Measurements from ENCODE around the gene DAZAP1. TPM values are rescaled to one million over a fixed set of nuclear protein-coding genes. Genes with fewer than 3 reads are reported as not detected.
A peak's percentile ranks its signal among the peaks of the same experiment; 100 is the strongest.

The DAZAP1 gene
- polyA plus RNA-seq, 3 donors from 2014 or later = 4.3 to 10.3 (median 8.0) TPM

GRCh38 chr19:1446713-1447481, 39.5 kb downstream of the DAZAP1 start:
- Mint-ChIP-seq H3K27ac (no peak overlapping the region), H3K36me3 (no peaks in the 10 kb centered on the region), H3K4me3 (peak overlapping the region in 4 of 5 donors; percentile 53 to 69 (median 58)), H3K4me1 (peaks cover 21 to 38% of the 10 kb centered on the region in 2 donors), H3K27me3 (ENCODE audit: low read depth in 3 of 3) (peaks cover 17 to 43% (median 18%) of the 10 kb centered on the region in 3 donors), H3K9me3 (no peaks in the 10 kb centered on the region)
- peak in 1 of 3 donors; percentile 36 for DNase-seq

- peak overlapping the region in 1 of 6 donors; percentile 71 for H3K27ac Mint-ChIP-seq
- H3K36me3 Mint-ChIP-seq = no peaks in the 10 kb centered on the region
- peaks cover 17 to 41% (median 22%) of the 10 kb centered on the region in 3 donors for H3K27me3 Mint-ChIP-seq (ENCODE audit: low read depth in 3 of 3)
- H3K4me1 Mint-ChIP-seq = peaks cover 21 to 32% of the 10 kb centered on the region in 2 donors
- no peak for DNase-seq
- H3K4me3 Mint-ChIP-seq = peak overlapping the region; percentile 48 to 69 (median 49)
- H3K9me3 Mint-ChIP-seq = no peaks in the 10 kb centered on the region
Measured at GRCh38 chr19:1447504-1447903, 40.1 kb downstream of the DAZAP1 start.

GRCh38 chr19:1447944-1448343, 40.6 kb downstream of the DAZAP1 start:
- no peak for DNase-seq
- H3K4me3 Mint-ChIP-seq = peak overlapping the region in 2 of 5 donors; percentile 12 to 15
- H3K4me1 Mint-ChIP-seq = peaks cover 21 to 30% of the 10 kb centered on the region in 2 donors
- no peaks in the 10 kb centered on the region for H3K36me3 Mint-ChIP-seq
- peaks cover 17 to 41% (median 22%) of the 10 kb centered on the region in 3 donors for H3K27me3 Mint-ChIP-seq (ENCODE audit: low read depth in 3 of 3)
- H3K27ac Mint-ChIP-seq = no peak overlapping the region
- H3K9me3 Mint-ChIP-seq = no peaks in the 10 kb centered on the region

GRCh38 chr19:1449467-1450442, 42.4 kb downstream of the DAZAP1 start, which contains the start of gene APC2:
APC2 (plus strand) TSS chr19:1450121; CDS start chr19:1453002, 2,881 bp downstream.
- peak in 2 of 3 donors; percentile 37 to 43 for DNase-seq
- Mint-ChIP-seq H3K4me3 (peak within 1 kb of the TSS in 3 of 5 donors; percentile 26 to 62 (median 61)), H3K27ac (peak within 1 kb of the TSS in 2 of 6 donors; percentile 30 to 45), H3K9me3 (no peaks in the 10 kb centered on the region), H3K36me3 (no peaks in the 10 kb centered on the region), H3K4me1 (peaks cover 21 to 25% of the 10 kb centered on the region in 2 donors), H3K27me3 (ENCODE audit: low read depth in 3 of 3) (peaks cover 18 to 36% (median 24%) of the 10 kb centered on the region in 3 donors)

DNA sequence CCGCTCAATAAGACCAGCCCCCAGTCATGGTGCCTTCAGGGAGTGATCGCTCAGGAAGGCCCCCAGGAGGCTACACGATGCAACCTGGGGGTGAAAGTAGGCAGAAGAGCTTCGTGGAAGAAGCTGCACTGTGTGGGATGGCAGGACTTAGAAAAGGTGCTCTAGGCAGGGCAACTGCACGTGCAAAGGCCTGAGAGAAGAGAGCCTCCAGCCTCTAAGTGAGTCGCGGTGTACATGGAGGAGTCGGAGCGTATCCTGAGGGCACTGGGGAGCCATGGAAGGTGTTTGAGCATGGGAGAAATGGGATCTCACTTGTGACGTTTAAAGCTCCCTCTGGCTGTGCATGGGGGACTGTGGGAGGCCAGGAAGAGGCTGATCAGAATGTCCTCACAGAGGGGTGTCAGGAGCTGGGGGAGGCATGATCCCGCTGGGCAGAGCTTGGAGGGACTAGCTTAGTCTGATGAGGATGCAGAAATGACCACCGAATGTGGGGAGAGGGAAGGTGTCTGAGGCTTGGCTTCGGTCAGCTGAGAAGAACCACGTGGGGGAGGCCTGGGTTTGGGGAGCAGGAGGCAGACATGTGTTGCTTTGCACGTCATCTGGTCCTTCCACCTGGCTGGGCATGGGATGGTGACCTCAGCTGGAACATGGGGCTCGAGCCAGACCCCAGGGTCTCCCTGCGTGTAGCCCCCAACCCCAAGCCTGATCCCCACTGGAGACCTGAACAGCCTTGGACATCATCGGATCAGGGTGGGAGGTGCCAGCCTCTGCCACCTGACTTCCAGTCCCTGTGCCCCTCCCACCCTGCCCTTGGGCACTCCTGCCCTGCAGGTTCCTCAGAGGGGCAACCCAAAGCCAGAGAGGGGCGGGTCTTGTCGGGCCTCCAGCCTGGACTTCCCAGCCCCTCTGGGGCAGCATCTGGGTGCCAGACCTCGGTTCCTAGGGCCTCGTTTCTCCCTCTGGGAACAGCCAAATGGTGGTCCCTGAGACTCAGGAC, 43.6 kb downstream of the DAZAP1 start:
- DNase-seq = no peak
- Mint-ChIP-seq H3K9me3 (no peaks in the 10 kb centered on the region), H3K4me1 (peaks cover 26% of the 10 kb centered on the region in 2 donors), H3K27ac (peak overlapping the region in 2 of 6 donors; percentile 30 to 45), H3K4me3 (peak overlapping the region in 2 of 5 donors; percentile 60 to 61), H3K36me3 (no peaks in the 10 kb centered on the region), H3K27me3 (ENCODE audit: low read depth in 3 of 3) (peaks cover 20 to 35% (median 25%) of the 10 kb centered on the region in 3 donors)

GRCh38 chr19:1451916-1452801, 44.8 kb downstream of the DAZAP1 start:
- DNase-seq = no peak
- Mint-ChIP-seq H3K36me3 (no peaks in the 10 kb centered on the region), H3K4me3 (no peak overlapping the region), H3K9me3 (no peaks in the 10 kb centered on the region), H3K27me3 (ENCODE audit: low read depth in 3 of 3) (peaks cover 20 to 35% (median 25%) of the 10 kb centered on the region in 3 donors), H3K27ac (no peak overlapping the region), H3K4me1 (peaks cover 22 to 25% of the 10 kb centered on the region in 2 donors)

- no peaks in the 10 kb centered on the region for H3K36me3 Mint-ChIP-seq
- H3K9me3 Mint-ChIP-seq = peaks cover 0 to 1% (median 0%) of the 10 kb centered on the region in 6 donors
- DNase-seq = no peak
- H3K4me3 Mint-ChIP-seq = no peak overlapping the region
- H3K27ac Mint-ChIP-seq = no peak overlapping the region
- peaks cover 18 to 19% of the 10 kb centered on the region in 2 donors for H3K4me1 Mint-ChIP-seq
- peaks cover 20 to 31% (median 22%) of the 10 kb centered on the region in 3 donors for H3K27me3 Mint-ChIP-seq (ENCODE audit: low read depth in 3 of 3)
Measured at GRCh38 chr19:1452802-1453524, 45.6 kb downstream of the DAZAP1 start.

DNA sequence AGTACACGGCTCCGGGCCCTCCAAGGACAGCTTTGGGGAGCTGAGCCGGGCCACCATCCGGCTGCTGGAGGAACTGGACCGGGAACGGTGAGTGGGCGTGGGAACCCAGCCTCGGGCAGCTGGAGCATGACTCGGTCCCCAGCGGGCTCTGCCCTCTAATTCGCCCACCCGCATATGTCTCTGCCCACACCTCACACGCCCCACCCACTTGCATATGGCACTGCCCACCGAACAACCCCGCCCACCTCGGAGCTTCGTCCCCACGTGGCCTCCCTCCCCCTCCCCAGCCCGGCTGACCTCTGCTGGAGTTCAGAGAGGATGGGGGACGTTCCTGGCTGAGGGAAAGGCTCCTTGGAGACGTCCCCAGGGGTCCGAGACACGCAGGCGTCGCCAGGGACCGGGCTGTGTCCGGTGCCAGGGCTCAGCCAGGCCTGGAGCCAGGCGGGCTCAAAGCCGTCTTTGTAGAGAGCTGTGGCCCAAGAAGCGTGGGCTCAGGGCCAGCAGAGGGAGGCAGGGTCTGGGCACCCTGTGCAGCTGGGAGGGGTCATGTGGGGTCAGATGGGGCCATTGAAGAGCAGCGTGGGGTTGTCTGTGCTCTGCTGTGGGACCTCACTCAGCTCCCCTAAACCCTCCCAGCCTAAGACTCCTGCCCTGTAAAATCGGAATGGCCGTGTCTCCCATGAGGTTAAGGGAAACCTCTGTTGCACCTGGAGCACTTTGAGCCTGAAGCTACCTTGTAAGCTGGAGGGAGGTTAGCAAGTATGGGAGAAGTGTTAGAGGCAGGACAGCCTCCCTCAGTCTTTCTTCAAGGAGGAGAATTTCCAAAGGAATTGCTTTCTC, 46.4 kb downstream of the DAZAP1 start:
- no peaks in the 10 kb centered on the region for H3K36me3 Mint-ChIP-seq
- peaks cover 16 to 19% of the 10 kb centered on the region in 2 donors for H3K4me1 Mint-ChIP-seq
- H3K27ac Mint-ChIP-seq = no peak overlapping the region
- H3K27me3 Mint-ChIP-seq (ENCODE audit: low read depth in 3 of 3) = peaks cover 18 to 30% (median 20%) of the 10 kb centered on the region in 3 donors
- peaks cover 0 to 1% (median 0%) of the 10 kb centered on the region in 6 donors for H3K9me3 Mint-ChIP-seq
- H3K4me3 Mint-ChIP-seq = peak overlapping the region in 2 of 5 donors; percentile 2 to 56
- no peak for DNase-seq

DNA sequence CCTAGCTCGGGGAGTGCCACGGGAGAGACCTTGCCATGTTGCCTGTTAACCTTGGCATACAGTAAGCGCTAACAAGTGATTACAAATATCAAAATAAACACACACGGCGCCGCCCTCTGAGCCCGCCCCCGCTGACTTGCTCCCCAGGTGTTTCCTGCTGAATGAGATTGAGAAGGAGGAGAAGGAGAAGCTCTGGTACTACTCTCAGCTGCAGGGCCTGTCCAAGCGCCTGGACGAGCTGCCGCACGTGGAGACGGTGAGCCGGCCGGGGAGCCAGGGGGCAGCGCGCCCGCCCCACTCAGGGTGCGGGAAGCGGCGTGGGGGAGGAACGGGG, 47.6 kb downstream of the DAZAP1 start:
- Mint-ChIP-seq H3K27me3 (ENCODE audit: low read depth in 3 of 3) (peaks cover 15 to 24% (median 19%) of the 10 kb centered on the region in 3 donors), H3K9me3 (peaks cover 0 to 1% (median 0%) of the 10 kb centered on the region in 6 donors), H3K36me3 (no peaks in the 10 kb centered on the region), H3K4me3 (peak overlapping the region in 2 of 5 donors; percentile 48 to 50), H3K27ac (no peak overlapping the region), H3K4me1 (peaks cover 10 to 11% of the 10 kb centered on the region in 2 donors)
- DNase-seq = no peak

- DNase-seq = peak; percentile 52 to 56 (median 52)
- Mint-ChIP-seq H3K9me3 (peaks cover 0 to 1% (median 0%) of the 10 kb centered on the region in 6 donors), H3K4me1 (peaks cover 7 to 10% of the 10 kb centered on the region in 2 donors), H3K4me3 (peak overlapping the region in 4 of 5 donors; percentile 35 to 62 (median 51)), H3K36me3 (no peaks in the 10 kb centered on the region), H3K27ac (peak overlapping the region in 2 of 6 donors; percentile 40 to 45), H3K27me3 (ENCODE audit: low read depth in 3 of 3) (peaks cover 12 to 22% (median 19%) of the 10 kb centered on the region in 3 donors)
Measured at GRCh38 chr19:1455336-1456120, 48.1 kb downstream of the DAZAP1 start.

Data from immature natural killer cell (primary cell).